H1 (cell line): ENCODE data around the gene LRRC4C. TPM values are rescaled to one million over a fixed set of nuclear protein-coding genes. Genes with fewer than 3 reads are reported as not detected.

Experiments
- CTCF ChIA-PET: fragments of 300-600 bp; sonication (Branson Sonifier 250); formaldehyde crosslinking; loops from one replicate; lab custom pipeline; 2021; ENCODE audit not compliant: partially characterized antibody; lab: Charles Lee
- POLR2A ChIA-PET: fragments of 300-600 bp; sonication (Branson Sonifier 250); formaldehyde crosslinking; loops from one replicate; lab custom pipeline; 2021; ENCODE audit warnings: inconsistent platforms; ENCODE audit not compliant: partially characterized antibody; lab: Charles Lee
- DNase-seq, 2 experiments: peaks; one replicate each; pipeline versions ENCODE4 v3.0.0 to v3.0.0-alpha.2; 2010 to 2022; ENCODE audit warnings: low spot score in 2 of 2, low read depth in 1 of 2, mixed read lengths in 1 of 2
- FAIRE-seq: peaks from 2 replicates; lab custom pipeline; 2011; peaks lifted over from hg19 to GRCh38; lab: Jason Lieb, UNC
- H2AFZ ChIP-seq: 2 replicates; pipeline ENCODE4 v1.8.1; 2012; ENCODE audit warnings: low read length, inconsistent platforms
- H2AK5ac ChIP-seq: 2 replicates; pipeline ENCODE4 v1.6.1; 2013; ENCODE audit warnings: low read depth, low read length
- H2BK120ac ChIP-seq: replicated peaks from 2 replicates; pipeline ENCODE3; 2013; ENCODE audit warnings: low read depth, low read length, inconsistent platforms
- H2BK12ac ChIP-seq: 2 replicates; pipeline ENCODE4 v1.6.1; 2013; ENCODE audit warnings: low read depth, low read length
- H2BK15ac ChIP-seq: 2 replicates; pipeline ENCODE4 v1.6.1; 2013; ENCODE audit warnings: low read length
- H2BK20ac ChIP-seq: 2 replicates; pipeline ENCODE4 v1.6.1; 2013; ENCODE audit warnings: low read length
- H2BK5ac ChIP-seq: 2 replicates; pipeline ENCODE4 v1.6.1; 2013; ENCODE audit warnings: low read depth, low read length
- H3K14ac ChIP-seq: 2 replicates; pipeline ENCODE4 v1.6.1; 2013; ENCODE audit warnings: inconsistent platforms; ENCODE audit not compliant: insufficient read length
- H3K18ac ChIP-seq: 2 replicates; pipeline ENCODE4 v1.6.1; 2013; ENCODE audit warnings: low read length; ENCODE audit errors: extremely low read depth
- H3K23ac ChIP-seq: 2 replicates; pipeline ENCODE4 v1.6.1; 2013; ENCODE audit warnings: inconsistent platforms; ENCODE audit not compliant: insufficient read length
- H3K23me2 ChIP-seq: 2 replicates; pipeline ENCODE4 v1.6.1; 2013; ENCODE audit warnings: low read depth, low read length
- H3K27ac ChIP-seq: 2 replicates; pipeline ENCODE4 v1.6.1; 2011; ENCODE audit warnings: low read depth, low read length, inconsistent platforms
- H3K27me3 ChIP-seq, 4 experiments: replicated peaks in 1 of 4; 1 replicate in 1 of 4; 2 replicates in 3 of 4; pipeline versions ENCODE4 v1.6.1 to v1.8.1; 2011 to 2013; ENCODE audit warnings: low read length in 3 of 4, mild to moderate bottlenecking in 3 of 4, inconsistent platforms in 2 of 4, mixed read lengths in 2 of 4, moderate library complexity in 1 of 4; ENCODE audit not compliant: control insufficient read depth in 3 of 4, insufficient read depth in 3 of 4; ENCODE audit errors: extremely low read depth in 1 of 4
- H3K36me3 ChIP-seq, 4 experiments: 2 replicates each; pipeline versions ENCODE4 v1.6.1 to v1.8.1; 2011 to 2013; ENCODE audit warnings: mild to moderate bottlenecking in 4 of 4, low read length in 3 of 4, moderate library complexity in 2 of 4, control low read depth in 1 of 4, inconsistent platforms in 1 of 4; ENCODE audit not compliant: insufficient read depth in 4 of 4, control insufficient read depth in 2 of 4
- H3K4ac ChIP-seq: replicated peaks from 2 replicates; pipeline ENCODE3; 2013; ENCODE audit warnings: low read length, low read depth, mixed read lengths, inconsistent platforms; ENCODE audit not compliant: insufficient read length
- H3K4me1 ChIP-seq, 4 experiments: replicated peaks in 1 of 4; 1 replicate in 1 of 4; 2 replicates in 3 of 4; pipeline versions ENCODE4 v1.6.1 to v1.8.1; 2011 to 2013; ENCODE audit warnings: low read length in 3 of 4, inconsistent platforms in 2 of 4, mixed read lengths in 1 of 4; ENCODE audit not compliant: insufficient read depth in 4 of 4, control insufficient read depth in 3 of 4
- H3K4me2 ChIP-seq, 2 experiments: 2 replicates each; pipeline versions ENCODE4 v1.6.1 to v1.8.1; 2011 to 2013; ENCODE audit warnings: low read depth in 2 of 2, low read length in 2 of 2, control low read depth in 1 of 2, inconsistent platforms in 1 of 2, mild to moderate bottlenecking in 1 of 2; ENCODE audit not compliant: insufficient read depth in 1 of 2
- H3K4me3 ChIP-seq, 4 experiments: fragments of 200-600, 300-600 bp in 1 of 4; sonication (generic), shearing (Covaris generic), sonication (Bioruptor Twin) in 1 of 4; 2 replicates each; pipeline versions ENCODE4 v1.5.1 to v1.8.1; 2011 to 2016; ENCODE audit warnings: low read length in 4 of 4, low read depth in 3 of 4, control low read depth in 2 of 4, inconsistent platforms in 2 of 4, mild to moderate bottlenecking in 2 of 4, mixed read lengths in 1 of 4, moderate library complexity in 1 of 4; ENCODE audit not compliant: insufficient read depth in 2 of 4; ENCODE audit errors: extremely low read depth in 1 of 4
- H3K56ac ChIP-seq: replicated peaks from 2 replicates; pipeline ENCODE3; 2013; ENCODE audit warnings: low read depth, mild to moderate bottlenecking, mixed read lengths, low read length, inconsistent platforms; ENCODE audit not compliant: insufficient read length
- H3K79me1 ChIP-seq: 2 replicates; pipeline ENCODE4 v1.6.1; 2013; ENCODE audit warnings: low read depth, low read length, control low read depth
- H3K79me2 ChIP-seq, 2 experiments: 2 replicates each; pipeline versions ENCODE4 v1.6.1 to v1.8.1; 2012 to 2013; ENCODE audit warnings: low read length in 2 of 2, mild to moderate bottlenecking in 2 of 2, inconsistent platforms in 1 of 2; ENCODE audit not compliant: insufficient read depth in 2 of 2, control insufficient read depth in 1 of 2
- H3K9ac ChIP-seq, 4 experiments: replicated peaks in 1 of 4; 1 replicate in 1 of 4; 2 replicates in 3 of 4; pipeline versions ENCODE4 v1.6.1 to v1.8.1; 2011 to 2013; ENCODE audit warnings: low read depth in 3 of 4, low read length in 3 of 4, control low read depth in 2 of 4, mild to moderate bottlenecking in 2 of 4, moderate library complexity in 2 of 4, inconsistent platforms in 1 of 4; ENCODE audit errors: extremely low read depth in 1 of 4
- H3K9me3 ChIP-seq, 2 experiments: 2 replicates each; pipeline versions ENCODE4 v1.6.1 to v1.8.1; 2012 to 2013; ENCODE audit warnings: mild to moderate bottlenecking in 2 of 2, moderate library complexity in 2 of 2, control low read depth in 1 of 2, inconsistent platforms in 1 of 2, low read depth in 1 of 2, low read length in 1 of 2, mixed read lengths in 1 of 2; ENCODE audit not compliant: insufficient read depth in 2 of 2
- H4K20me1 ChIP-seq, 2 experiments: replicated peaks in 1 of 2; 2 replicates each; pipeline versions ENCODE3 to v1.8.1; 2011 to 2013; ENCODE audit warnings: inconsistent platforms in 2 of 2, low read length in 2 of 2, mild to moderate bottlenecking in 1 of 2; ENCODE audit not compliant: insufficient read depth in 2 of 2, control insufficient read depth in 1 of 2
- H4K5ac ChIP-seq: 2 replicates; pipeline ENCODE4 v1.6.1; 2013; ENCODE audit warnings: low read length, low read depth, mixed read lengths, inconsistent platforms; ENCODE audit not compliant: insufficient read length
- H4K8ac ChIP-seq: 2 replicates; pipeline ENCODE4 v1.8.0; 2013; ENCODE audit warnings: mild to moderate bottlenecking, moderate library complexity, low read length, inconsistent platforms; ENCODE audit not compliant: insufficient read depth; ENCODE audit errors: extremely low read depth
- H4K91ac ChIP-seq: replicated peaks from 2 replicates; pipeline ENCODE3; 2013; ENCODE audit warnings: low read length, mixed read lengths, inconsistent platforms; ENCODE audit not compliant: insufficient read length
- RAD21 ChIP-seq, 2 experiments: IDR thresholded peaks in 1 of 2; conservative IDR thresholded peaks in 1 of 2; 2 replicates each; pipeline ENCODE4 v1.6.1; 2011; ENCODE audit warnings: low read depth in 2 of 2, low read length in 2 of 2, improper control_type of control experiment in 1 of 2, inconsistent platforms in 1 of 2, mild to moderate bottlenecking in 1 of 2, moderate library complexity in 1 of 2
- RFX5 ChIP-seq: IDR thresholded peaks from 2 replicates; pipeline ENCODE4 v1.6.1; 2011; ENCODE audit warnings: low read depth, low read length, improper control_type of control experiment, borderline replicate concordance
- SP1 ChIP-seq: IDR thresholded peaks from 2 replicates; pipeline ENCODE4 v1.6.1; 2011; ENCODE audit warnings: low read depth, low read length
- WGBS, 2 experiments: shearing (Covaris generic) in 1 of 2; methylation state at CpG; one replicate each; pipeline versions ENCODE4 v1.1.6 to v1.1.7; 2013 to 2015; ENCODE audit warnings: low lambda C conversion rate in 2 of 2, mixed read lengths in 2 of 2, inconsistent platforms in 1 of 2, low coverage in 1 of 2, missing lambda C conversion rate in 1 of 2; ENCODE audit not compliant: insufficient replicate concordance in 2 of 2, insufficient coverage in 1 of 2, insufficient read length in 1 of 2; ENCODE audit errors: extremely low coverage in 1 of 2, missing lambda C conversion rate in 1 of 2; 5-methylcytosine and 5-hydroxymethylcytosine counted together
- polyA plus RNA-seq, 7 experiments: library from polyadenylated mRNA; depleted of rRNA in 3 of 7; stranded (reverse) in 5 of 7; unstranded in 2 of 7; fragments of >200 nt in 5 of 7; fragments of 200-250 nt in 2 of 7; gene quantifications; 1 replicate in 5 of 7; 2 replicates in 1 of 7; 4 replicates in 1 of 7; pipeline versions ENCODE4 v1.2.1 to v1.2.3, GENCODE V29; 2011 to 2013; ENCODE audit warnings: missing spikeins in 2 of 7, mixed read lengths in 2 of 7
- total RNA-seq: library from RNA; stranded (reverse); fragmentation: NEBNext Ultra II Directional; extraction: Animal tissue kit (Norgen Biotek cat#: 25700); gene quantifications from 2 replicates; pipeline ENCODE4 v1.2.1, GENCODE V29; 2021
- TF ChIP-seq, protein P1 (sequence below): IDR thresholded peaks from 2 replicates; pipeline ENCODE4 v1.6.1; 2012; ENCODE audit warnings: low read length, inconsistent platforms
- TF ChIP-seq, protein P2 (sequence below), 3 experiments: IDR thresholded peaks; 1 replicate in 2 of 3; 2 replicates in 1 of 3; pipeline versions ENCODE4 v1.5.1 to v1.6.1; 2011; ENCODE audit warnings: low read length in 3 of 3, mild to moderate bottlenecking in 3 of 3, inconsistent platforms in 2 of 3, low read depth in 1 of 3, moderate library complexity in 1 of 3; ENCODE audit not compliant: insufficient read depth in 1 of 3; ENCODE audit errors: control extremely low read depth in 1 of 3

Gene LRRC4C
- total and polyA plus RNA-seq, 2 of the 8 experiments (the other 6 are each of a cell fraction or from before 2014, with no cell fraction given): 0.23 to 2.2 TPM

DNA sequence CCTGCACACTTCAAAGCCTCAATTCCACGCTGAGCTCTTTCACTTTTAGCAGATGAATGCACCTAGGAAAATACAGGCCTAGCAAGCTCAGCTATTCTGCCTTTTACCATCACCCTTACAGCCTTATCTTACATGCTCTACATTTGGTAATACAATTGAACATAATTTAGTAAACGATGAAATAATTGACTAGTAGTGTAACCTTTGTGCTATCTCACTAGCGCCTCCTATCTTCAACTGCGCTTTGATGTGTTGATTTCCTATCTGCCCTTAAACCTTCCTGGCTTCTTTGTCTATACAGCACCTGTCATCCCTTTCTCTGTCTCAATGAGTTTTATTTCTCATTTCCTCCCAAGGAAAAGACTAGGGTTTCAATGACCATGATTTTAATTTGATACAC lies 149.7 kb downstream of the LRRC4C start:
- Histone ChIP-seq H3K4me2 (no peak overlapping the region), H3K4me1 (peaks cover 0 to 3% (median 1%) of the 10 kb centered on the region in 4 experiments; a peak in 2 of 7 replicates), H3K27ac (no peak overlapping the region), H2AK5ac (no peak overlapping the region), H4K5ac (no peak overlapping the region), H3K4me3 (no peak overlapping the region), H4K8ac (no peak overlapping the region), H3K9ac (no peak overlapping the region), H3K4ac (no peak overlapping the region), H3K36me3 (no peaks in the 10 kb centered on the region), H2AFZ (no peak overlapping the region), H3K23me2 (no peaks in the 10 kb centered on the region), H4K91ac (no peak overlapping the region), H2BK120ac (no peak overlapping the region), H3K23ac (no peak overlapping the region), H2BK20ac (no peak overlapping the region), H3K14ac (no peak overlapping the region), H2BK12ac (no peak overlapping the region), H3K79me2 (no peaks in the 10 kb centered on the region), H2BK15ac (no peak overlapping the region), H4K20me1 (no peaks in the 10 kb centered on the region), H3K18ac (no peak overlapping the region), H3K9me3 (no peaks in the 10 kb centered on the region), H3K27me3 (no peaks in the 10 kb centered on the region), H3K56ac (no peak overlapping the region), H2BK5ac (no peak overlapping the region), H3K79me1 (no peaks in the 10 kb centered on the region)
- 81% methylated on average over 4 of the region's 4 CpGs; no CpG with 5 or more reads in 1 of the 2 experiments for WGBS, 2 experiments
- TF ChIP-seq, protein P1, sequence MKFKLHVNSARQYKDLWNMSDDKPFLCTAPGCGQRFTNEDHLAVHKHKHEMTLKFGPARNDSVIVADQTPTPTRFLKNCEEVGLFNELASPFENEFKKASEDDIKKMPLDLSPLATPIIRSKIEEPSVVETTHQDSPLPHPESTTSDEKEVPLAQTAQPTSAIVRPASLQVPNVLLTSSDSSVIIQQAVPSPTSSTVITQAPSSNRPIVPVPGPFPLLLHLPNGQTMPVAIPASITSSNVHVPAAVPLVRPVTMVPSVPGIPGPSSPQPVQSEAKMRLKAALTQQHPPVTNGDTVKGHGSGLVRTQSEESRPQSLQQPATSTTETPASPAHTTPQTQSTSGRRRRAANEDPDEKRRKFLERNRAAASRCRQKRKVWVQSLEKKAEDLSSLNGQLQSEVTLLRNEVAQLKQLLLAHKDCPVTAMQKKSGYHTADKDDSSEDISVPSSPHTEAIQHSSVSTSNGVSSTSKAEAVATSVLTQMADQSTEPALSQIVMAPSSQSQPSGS: no peak
- TF ChIP-seq, protein P2, sequence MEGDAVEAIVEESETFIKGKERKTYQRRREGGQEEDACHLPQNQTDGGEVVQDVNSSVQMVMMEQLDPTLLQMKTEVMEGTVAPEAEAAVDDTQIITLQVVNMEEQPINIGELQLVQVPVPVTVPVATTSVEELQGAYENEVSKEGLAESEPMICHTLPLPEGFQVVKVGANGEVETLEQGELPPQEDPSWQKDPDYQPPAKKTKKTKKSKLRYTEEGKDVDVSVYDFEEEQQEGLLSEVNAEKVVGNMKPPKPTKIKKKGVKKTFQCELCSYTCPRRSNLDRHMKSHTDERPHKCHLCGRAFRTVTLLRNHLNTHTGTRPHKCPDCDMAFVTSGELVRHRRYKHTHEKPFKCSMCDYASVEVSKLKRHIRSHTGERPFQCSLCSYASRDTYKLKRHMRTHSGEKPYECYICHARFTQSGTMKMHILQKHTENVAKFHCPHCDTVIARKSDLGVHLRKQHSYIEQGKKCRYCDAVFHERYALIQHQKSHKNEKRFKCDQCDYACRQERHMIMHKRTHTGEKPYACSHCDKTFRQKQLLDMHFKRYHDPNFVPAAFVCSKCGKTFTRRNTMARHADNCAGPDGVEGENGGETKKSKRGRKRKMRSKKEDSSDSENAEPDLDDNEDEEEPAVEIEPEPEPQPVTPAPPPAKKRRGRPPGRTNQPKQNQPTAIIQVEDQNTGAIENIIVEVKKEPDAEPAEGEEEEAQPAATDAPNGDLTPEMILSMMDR (IDR thresholded peaks at IDR 0.05; ENCODE audit: control extremely low read depth in 1 of 3, insufficient read depth in 1 of 3, low read depth in 1 of 3, low read length in 3 of 3): peak in 2 of 3 experiments; percentile 5 to 63; a peak in 1 of 4 replicates
- no peak for TF ChIP-seq SP1
- TF ChIP-seq RAD21 (IDR thresholded peaks at IDR 0.05 in 1 of 2, conservative IDR thresholded peaks at IDR 0.05 in 1 of 2; ENCODE audit: low read depth in 2 of 2, low read length in 2 of 2): peak; percentile 23 to 24; a peak in 2 of 4 replicates
- TF ChIP-seq RFX5: no peak
- peak; percentile 78 for FAIRE-seq
- ChIA-PET CTCF (interaction anchor here (0.6 to 2.0 kb wide), 20 partner anchors 9 to 802 kb away, joined by 3 to 6 read pairs (median 3); no protein-coding TSS in a partner anchor), POLR2A (no interaction called here)
- no peak for DNase-seq
